Fibroblast of lung (primary cell): Measurements from ENCODE around the gene NKRF.

Source experiments
- EZH2 ChIP-seq: IDR thresholded peaks from 2 replicates; pipeline ENCODE4 v1.5.1; 2012; ENCODE audit warnings: low read length, control low read depth, mild to moderate bottlenecking; ENCODE audit errors: missing control alignments
- TF ChIP-seq, protein P1 (sequence below), 2 donors: IDR thresholded peaks in 1 of 2; conservative IDR thresholded peaks in 1 of 2; 1 replicate in 1 of 2; 2 replicates in 1 of 2; pipeline ENCODE4 v1.5.1; 2011 to 2012; ENCODE audit warnings: low read length in 2 of 2, control low read depth in 1 of 2, inconsistent platforms in 1 of 2, low read depth in 1 of 2, mild to moderate bottlenecking in 1 of 2

GRCh38 chrX:119635179-119635578 is 29.0 kb upstream of the NKRF start:
- TF ChIP-seq, protein P1, sequence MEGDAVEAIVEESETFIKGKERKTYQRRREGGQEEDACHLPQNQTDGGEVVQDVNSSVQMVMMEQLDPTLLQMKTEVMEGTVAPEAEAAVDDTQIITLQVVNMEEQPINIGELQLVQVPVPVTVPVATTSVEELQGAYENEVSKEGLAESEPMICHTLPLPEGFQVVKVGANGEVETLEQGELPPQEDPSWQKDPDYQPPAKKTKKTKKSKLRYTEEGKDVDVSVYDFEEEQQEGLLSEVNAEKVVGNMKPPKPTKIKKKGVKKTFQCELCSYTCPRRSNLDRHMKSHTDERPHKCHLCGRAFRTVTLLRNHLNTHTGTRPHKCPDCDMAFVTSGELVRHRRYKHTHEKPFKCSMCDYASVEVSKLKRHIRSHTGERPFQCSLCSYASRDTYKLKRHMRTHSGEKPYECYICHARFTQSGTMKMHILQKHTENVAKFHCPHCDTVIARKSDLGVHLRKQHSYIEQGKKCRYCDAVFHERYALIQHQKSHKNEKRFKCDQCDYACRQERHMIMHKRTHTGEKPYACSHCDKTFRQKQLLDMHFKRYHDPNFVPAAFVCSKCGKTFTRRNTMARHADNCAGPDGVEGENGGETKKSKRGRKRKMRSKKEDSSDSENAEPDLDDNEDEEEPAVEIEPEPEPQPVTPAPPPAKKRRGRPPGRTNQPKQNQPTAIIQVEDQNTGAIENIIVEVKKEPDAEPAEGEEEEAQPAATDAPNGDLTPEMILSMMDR (conservative IDR thresholded peaks at IDR 0.05 in 1 of 2, IDR thresholded peaks at IDR 0.05 in 1 of 2; ENCODE audit: low read depth in 1 of 2, low read length in 2 of 2) = no peak
- TF ChIP-seq EZH2 = no peak
